Femur (tissue), 1 donor: ENCODE results near the gene SEMA4B.
"Not testable (repeated sequence)": the region's sequence is repeated elsewhere in the genome, so short reads cannot be mapped to it uniquely, and the experiment has no call there.

Experiments
- DNase-seq: peaks from one replicate; pipeline ENCODE4 v3.0.0-alpha.2; 2017

The SEMA4B gene

GRCh38 chr15:90181776-90182175 is 19.4 kb upstream of the SEMA4B start:
- DNase-seq, result no peak

- peak; percentile 62 for DNase-seq
Measured at GRCh38 chr15:90184119-90184785, 16.9 kb upstream of the SEMA4B start.

DNA sequence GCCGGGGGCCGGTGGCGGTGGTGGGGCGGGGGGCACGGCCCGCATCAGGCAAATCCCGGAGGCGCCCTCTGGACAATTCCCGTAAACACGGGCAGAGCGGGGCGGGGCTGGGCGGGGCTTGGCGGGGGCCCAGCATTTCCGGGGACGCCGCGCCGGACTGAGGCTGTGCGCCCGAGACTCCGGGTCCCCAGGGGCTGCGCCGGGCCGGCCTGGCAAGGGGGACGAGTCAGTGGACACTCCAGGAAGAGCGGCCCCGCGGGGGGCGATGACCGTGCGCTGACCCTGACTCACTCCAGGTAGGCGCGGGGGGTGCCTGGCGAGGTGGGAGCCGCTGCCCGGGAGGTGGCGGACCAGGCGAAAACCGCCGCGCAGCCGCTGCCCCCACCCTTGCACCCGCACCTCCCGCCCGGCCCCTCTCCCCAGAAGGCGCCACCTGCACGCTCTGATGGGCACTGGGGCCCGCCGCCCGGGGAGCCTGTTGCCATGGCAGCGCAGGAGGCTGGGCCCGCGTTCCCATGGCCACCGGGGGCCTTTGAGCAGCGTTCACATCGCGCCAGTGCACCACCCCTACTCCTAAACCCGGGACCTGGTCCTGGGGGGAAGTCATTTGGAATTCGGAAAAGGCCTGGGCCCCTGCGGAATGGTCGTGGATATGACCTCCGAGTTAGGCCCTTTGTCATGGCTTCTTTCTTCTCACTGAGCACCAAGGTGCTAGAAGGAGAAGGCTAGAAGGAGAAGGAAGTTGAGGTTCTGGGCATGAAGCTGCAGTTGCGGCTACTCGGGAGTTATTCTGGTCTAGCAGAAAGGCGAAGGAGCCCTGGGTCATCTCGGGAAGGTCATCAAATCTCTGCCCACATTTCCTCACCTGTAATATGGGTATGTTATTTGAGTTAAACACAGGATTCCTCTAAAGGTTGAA is 16.1 kb upstream of the SEMA4B start:
- peak; percentile 70 for DNase-seq

- DNase-seq, result no peak
Measured at GRCh38 chr15:90187257-90187868, 13.8 kb upstream of the SEMA4B start.

- not testable (repeated sequence) for DNase-seq
Measured at GRCh38 chr15:90188065-90188464, 13.1 kb upstream of the SEMA4B start.

DNA sequence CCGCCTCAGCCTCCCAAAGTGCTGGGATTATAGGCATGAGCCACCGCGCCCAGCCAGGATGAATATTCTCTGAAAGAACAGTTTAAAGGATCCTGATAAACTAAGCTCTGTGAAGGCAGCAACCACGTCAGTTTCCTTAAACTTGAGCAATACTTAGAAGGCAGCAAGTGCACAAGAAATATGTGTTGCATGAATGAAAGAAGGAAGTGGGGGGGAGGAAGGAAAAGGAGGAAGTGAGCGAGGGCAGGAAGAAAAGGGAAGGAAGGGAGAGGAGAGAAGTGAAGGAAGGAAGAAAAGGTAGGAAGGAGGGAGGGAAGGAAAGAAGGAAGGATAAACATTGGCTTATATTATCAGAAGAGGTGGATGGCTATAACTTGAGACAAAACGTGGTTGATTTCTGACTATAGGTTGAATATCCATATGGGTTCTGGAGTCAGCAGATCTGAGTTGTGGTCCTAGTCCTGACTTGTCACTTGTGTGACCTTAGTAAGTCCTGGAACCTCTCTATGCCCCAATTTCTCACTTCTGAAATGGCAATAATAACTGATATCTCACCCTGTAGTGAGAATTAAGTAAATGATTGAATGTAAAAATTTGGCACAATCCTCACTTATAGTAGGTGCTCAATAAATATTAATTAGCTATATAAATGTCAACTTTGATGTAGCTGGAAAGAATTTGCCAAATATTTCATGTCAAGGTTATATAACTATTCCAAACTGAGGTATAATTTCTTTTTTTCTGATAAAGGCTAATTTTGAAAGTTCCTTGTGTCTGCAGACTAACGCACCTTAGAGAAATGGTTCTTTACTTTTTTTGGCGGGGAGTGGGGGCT is 12.0 kb upstream of the SEMA4B start:
- no peak for DNase-seq

DNA sequence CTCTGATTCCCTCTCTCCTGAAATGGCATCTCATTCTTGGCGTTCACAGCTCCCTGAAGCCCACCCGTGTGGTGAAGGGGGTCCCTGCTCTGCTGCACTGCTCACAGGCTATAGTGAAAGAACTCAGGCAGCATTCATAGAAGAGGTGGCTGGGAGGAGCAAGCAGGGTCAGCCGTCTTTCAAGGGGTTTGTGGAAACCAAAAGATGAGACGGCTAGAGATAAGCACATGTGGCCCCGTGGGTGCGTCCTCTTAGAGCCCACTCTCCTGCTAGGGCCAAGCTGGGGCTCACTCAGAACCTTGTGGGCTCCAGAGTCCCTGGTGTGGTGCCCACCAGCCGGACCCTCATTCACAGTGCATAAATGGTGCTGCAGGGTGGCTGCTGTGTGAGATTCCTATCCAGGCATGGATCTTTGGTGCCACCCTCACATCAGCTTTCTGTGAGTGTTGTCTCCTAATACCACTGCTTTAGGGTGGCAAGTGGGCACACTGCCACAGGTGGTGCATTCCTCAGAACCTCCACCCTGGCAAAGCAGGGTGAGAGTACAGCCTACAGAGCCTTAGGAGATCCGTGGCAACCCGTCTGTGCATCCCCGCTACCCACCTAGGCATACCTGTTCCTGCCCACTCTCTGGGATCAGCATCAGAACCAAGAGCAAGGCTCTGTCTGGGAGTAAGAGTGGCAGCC is 11.2 kb upstream of the SEMA4B start:
- no peak for DNase-seq

GRCh38 chr15:90190606-90191343 is 10.4 kb upstream of the SEMA4B start:
- DNase-seq, result peak; percentile 37

- DNase-seq, result no peak
Measured at GRCh38 chr15:90191344-90191687, 9.8 kb upstream of the SEMA4B start.

GRCh38 chr15:90191794-90192509 is 9.2 kb upstream of the SEMA4B start:
- peak; percentile 80 for DNase-seq

DNA sequence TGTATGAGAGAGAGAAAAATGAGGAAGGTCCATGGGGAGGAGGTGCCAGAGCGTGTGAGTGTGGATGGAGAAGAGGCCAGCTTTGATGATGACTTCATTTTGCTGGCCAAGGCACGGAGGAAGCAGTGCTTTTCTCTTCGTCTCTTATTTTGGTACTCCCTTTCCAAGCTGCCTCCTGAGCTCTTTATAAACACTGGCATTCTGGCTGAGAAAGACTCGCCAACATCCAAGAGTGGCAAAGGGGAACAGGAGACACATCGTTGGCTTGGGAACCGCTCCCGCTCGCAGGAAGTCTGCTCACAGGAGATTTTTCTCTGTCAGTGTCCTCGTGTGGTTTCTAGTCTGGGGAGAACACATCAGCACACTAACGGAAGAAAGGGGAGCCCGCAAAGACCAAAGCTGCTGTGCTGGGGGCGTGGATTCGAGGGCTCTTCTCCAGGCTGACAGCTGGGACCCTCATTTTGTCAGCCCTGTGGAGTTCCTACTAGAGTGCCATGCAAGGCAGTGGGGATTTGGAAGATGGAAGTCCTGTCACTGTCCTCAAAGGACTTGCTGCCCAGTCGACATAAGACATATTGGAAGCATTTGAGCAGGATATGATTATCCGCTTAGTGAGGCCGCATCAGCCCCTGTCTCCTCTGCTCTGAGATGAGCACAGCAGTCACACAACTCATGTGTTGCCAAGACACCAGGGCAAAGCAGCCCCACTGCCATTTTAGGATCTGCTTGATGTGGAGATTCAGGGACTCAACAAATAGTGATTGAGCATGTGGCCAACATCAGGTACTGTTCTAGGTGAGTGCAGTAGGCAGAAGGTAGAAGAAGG is 8.0 kb upstream of the SEMA4B start:
- no peak for DNase-seq

DNA sequence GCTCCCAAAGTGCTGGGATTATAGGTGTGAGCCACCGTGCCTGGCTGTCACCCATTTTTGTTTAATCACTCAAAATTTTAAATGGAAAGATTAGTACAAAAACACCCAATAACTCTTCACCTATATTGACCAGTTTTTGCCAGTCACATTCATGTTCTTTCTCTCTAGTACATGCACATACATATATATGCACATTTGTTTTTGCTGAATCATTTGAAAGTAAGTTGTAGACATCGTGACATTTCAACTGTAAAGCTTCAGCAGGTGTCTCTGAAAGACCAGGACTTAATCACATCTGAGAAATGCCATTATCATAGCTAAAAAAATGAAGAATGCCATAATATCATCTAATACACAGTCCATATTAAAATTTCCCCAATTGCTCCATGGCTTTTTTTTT is 6.5 kb upstream of the SEMA4B start:
- DNase-seq, result no peak

DNA sequence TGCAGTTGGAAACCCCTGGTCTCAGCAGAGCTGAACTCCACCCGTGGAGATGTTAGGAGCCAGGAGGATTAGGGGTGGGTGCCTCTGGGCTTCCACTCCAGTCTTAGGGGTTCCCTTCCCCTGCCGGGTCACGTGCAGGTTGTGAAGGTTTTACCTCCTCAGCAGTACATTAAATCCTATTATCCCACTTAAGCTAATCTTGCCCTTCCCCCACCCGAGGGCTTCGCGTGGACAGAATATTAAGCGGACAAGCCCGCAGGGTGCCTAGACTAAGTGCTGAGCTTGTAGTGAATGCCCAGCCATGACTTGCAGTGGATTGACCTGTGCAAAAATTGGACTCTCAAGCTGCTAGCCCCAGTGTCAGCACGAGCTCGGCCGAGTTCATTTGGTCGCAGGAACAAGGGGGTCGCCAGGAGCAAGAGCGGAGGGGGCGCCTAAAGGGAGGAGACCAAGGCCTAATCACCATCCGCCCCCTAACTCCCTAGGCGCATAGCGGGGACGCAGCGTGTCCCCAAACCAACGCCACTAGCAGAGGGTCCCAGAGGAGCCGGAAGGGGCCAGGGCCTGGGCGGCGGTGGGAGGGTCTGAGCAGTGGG is 498 bp upstream of the SEMA4B start:
- no peak for DNase-seq

DNA sequence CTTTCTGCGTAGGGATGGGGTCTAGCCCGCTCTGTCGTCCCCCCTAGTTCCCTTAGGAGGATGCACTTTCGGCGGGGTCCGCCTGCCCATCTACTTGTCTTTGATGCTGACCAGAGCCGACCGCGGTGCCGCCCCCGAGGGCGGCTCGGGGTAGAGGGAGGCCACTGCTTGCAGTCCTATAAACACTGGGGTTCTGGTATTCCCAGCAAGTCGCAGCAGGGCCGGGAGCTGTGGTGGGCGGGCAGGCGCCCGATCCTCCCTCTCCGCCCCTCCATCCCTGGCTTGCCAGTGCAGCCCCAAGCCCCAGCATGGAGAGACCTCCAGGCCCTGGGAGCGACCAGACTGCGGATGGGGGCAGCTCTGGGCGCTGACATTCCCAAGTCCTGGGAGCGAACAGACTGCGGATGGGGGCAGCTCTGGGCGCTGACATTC is 830 bp downstream of the SEMA4B start:
- DNase-seq, result peak; percentile 55

- DNase-seq, result no peak
Measured at GRCh38 chr15:90202929-90203328, 1.8 kb downstream of the SEMA4B start.

DNA sequence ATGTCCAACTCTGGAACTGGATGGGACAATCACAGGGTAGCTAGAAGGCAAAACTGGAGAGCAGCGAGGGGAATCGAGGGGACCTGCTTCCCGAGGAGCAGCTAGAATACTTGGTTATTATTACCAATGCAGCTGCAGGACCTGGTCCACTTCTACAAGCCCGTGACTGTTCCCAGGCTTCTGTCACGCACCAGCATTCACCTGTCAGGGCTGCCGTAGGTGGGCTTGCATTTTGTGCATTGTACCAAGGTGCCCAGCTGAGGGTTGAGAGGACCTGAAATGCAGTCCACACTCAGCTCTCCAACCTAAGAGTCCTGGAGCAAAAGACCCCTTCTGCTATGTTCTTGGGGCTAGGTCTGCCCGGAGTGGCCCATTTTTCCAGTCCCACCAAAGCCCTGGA is 2.3 kb downstream of the SEMA4B start:
- no peak for DNase-seq

DNA sequence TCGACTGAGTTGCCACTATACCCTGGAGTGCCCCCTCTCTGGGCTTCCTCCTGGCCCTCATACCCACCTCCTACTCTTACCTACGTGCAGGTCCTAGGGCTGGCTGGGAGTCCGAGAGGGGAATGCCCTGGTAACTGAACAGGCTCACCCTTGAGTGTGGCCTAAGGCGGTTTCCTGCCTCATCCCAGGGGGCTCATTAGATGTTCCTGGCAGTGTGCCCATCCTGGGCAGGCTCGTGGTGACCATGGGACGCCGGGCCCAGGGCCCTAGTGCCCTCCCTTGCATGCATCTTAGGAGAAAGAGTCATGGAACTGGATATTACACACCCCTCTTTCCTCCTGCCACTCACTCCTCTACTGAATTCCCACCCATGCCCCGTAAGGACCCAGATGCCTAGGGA is 2.8 kb downstream of the SEMA4B start:
- peak; percentile 75 for DNase-seq

DNA sequence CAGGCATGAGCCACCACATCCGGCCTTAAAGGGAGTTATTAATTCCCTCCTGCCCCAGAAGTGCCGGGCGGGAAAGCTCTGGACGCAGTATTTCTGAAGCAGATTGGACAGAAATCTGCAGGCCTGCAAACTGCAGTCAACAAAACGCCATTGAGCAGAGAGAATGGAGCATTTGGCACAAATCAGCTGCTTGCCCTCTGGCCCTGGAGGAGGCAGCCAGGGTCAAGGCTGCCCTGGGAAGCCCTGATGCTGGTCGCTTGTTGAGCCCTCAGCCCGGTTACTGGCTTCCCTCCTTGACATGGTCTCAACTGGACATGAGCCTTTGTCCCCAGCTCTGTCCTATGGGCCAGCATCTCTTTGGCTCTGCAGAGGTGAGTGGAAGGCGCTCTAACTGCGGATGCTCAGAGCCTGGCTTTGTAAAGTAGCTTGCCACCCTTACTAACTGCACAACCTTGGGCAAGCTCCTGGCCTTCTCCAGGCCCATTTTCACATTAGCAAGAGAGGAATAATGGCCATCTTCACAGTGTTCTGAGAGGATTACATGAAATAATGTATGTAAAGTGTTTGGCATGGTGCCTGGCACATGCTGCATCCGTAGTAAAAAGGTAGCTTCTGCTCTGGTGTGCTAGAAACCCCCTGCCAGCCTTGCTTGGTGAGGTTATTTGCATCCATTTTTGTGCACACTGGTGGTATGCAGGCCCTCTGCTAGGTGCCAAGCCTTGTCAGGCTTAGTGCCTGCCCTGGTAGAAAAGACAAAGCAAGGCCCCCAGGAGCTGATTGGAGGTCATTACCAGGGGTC is 4.1 kb downstream of the SEMA4B start:
- peak; percentile 10 for DNase-seq

- DNase-seq, result peak; percentile 19
Measured at GRCh38 chr15:90205886-90206285, 4.8 kb downstream of the SEMA4B start.
